HTERT RPE-1 (cell line): ENCODE results near the gene AGFG2.

Source experiments
- in situ Hi-C: fragments of 300-500 bp; cut with MboI; formaldehyde crosslinking; loops from 4 replicates; pipeline ENCODE4 v1.14.3; 2020; ENCODE audit warnings: low sequenced_read_pairs

Gene AGFG2

DNA sequence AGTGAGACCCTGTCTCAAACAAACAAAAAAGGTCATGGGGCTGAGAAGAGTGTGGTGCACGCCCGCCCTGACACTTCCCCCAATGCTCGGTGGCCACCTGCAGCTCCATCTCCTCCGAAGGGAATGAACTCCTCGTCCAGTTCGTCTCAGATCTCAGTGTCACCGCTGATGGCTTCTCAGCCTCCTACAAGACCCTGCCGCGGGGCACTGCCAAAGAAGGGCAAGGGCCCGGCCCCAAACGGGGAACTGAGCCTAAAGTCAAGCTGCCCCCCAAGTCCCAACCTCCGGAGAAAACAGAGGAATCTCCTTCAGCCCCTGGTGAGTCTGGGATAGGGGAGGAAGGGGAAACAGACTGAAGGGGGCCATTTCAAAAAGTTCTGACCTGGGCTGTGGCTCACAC, 67.3 kb downstream of the AGFG2 start:
- in situ Hi-C loops, result no loop called here

DNA sequence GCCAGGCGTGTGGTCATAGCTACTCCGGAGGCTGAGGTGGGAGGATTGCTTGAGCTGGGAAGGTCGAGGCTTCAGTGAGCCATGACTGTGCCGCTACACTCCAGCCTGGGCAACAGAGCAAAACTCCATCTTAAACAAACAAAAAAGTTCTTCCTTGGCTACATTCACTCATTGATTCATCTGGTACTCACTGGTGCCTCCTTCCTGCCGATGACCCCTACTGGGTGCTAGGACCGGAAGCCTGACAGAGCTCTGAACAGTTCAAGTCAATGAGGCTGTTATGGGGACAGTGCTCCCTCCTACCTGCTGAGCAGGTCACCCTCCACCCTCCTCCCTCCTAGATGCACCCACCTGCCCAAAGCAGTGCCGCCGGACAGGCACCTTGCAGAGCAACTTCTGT, 68.1 kb downstream of the AGFG2 start:
- in situ Hi-C loops, result no loop called here

DNA sequence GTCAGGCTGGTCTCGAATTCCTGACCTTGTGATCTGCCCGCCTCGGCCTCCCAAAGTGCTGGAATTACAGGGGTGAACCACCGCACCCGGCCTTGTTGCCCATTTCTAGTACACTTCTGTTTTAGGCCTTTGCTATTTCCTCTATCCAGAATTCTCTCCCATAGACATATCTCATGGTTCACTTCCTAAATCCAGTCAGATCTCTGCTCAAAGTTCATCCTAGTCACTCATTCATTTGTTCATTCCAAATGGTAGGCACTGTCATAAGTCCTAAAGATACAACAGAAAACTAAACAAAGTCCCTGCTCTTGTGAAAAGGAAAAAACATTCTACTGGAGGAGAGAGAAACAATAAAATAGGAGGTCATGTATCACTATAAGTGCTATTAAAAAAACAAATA, 71.0 kb downstream of the AGFG2 start:
- in situ Hi-C loops, result no loop called here

DNA sequence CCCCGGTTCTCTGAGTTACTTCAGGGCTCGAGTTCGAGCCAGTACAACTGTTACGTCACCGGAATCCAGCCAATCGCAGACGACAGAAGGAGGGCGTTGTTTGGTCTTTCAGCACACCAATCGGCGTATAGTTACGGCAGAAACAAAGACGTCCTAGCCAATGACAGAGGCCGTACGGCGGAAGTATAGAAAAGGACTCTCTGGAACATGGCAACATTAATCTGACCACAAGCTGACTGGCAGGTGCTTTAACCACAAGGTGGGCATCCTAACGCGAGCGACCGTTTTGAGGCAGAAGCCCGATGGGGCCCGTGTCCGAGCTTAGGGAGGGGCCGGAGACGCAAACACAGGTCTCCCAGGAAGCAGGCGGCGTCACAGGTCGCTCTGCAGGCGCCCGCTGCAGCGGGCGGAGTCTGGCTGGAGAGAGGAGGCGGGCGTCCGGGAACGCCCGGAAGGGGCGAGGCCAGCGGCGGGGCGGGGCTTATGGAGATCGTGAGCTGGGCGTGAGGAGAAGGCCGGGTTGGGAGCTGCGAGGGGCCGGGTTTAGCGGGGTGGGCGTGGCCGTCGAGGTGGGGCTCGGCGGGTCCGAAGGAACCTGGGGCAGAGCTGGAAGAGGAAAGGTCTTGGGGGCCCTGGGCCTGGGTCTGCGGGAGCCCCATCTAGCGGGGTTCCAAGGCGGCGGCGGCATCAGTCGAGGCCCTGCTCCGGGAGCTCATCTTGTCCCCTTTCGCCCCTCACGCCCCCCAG, 73.2 kb downstream of the AGFG2 start, which contains the start of gene MOSPD3:
MOSPD3 (plus strand) TSS at position 558 of the 747 bp plus-strand sequence. CDS start 252 bp downstream, outside the sequence.
- in situ Hi-C loops, result no loop called here

DNA sequence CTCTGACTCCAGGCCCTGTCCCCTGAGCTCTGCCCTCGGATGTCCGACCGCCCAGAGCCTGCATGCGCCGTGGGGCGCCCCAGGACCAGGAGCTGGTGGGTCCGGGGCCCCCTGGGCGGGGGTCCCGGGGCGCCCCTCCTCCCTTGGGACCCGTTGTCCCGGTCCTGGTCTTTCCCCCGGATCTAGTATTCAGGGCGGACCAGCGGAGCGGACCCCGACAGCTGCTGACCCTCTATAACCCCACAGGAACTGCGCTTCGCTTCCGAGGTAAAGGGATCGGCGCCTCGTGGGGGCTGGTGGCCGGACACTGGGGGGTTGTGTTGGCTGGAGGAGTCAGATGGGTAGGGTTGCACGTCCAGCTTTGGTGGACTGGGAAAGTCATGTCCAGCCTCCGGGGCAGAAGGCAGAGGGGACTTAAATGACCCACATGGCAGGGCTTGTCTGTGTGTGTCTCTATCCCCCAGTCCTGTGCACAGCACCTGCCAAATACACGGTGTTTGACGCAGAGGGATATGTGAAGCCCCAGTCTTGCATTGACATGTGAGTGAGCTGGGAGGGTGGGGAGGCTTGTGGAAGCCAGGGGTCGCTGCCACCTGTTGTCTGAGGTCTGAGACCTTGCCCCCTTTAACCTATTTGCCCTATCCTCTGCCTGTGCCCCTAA, 73.9 kb downstream of the AGFG2 start:
- in situ Hi-C loops, result no loop called here

DNA sequence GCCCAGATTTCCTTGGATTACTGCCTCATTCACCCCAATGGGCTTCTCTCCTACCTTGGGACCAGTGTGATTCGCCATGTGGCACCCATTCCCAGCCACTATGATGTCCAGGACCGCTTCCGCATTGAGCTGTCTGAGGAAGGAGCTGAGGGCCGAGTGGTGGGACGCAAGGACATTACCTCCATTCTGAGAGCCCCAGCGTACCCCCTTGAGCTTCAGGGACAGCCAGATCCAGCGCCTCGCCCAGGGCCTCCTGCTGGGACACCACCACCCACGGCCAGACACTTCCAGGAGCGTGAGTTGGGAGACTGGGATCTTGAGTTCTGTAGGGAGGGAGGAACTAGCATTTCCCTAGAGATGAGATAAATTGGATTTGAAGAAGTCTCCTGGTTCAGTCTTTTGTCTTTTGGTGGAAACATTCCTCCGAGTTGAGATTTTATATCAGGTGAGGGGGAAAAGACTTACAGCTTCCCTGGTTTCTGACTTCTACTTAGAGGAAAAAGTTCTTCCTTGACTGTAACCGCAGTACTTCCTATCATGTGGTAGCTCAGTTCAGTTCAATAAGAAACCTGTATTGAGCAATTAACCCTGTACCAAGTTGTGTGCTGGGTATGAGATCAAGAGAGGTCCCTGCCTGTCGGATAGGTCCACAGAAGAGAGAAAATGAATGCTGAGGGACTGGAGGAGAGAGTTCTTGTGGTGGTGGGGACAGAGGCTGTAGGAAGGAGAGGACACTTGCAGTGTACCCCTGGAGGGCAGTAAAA, 74.6 kb downstream of the AGFG2 start:
- in situ Hi-C loops, result no loop called here

DNA sequence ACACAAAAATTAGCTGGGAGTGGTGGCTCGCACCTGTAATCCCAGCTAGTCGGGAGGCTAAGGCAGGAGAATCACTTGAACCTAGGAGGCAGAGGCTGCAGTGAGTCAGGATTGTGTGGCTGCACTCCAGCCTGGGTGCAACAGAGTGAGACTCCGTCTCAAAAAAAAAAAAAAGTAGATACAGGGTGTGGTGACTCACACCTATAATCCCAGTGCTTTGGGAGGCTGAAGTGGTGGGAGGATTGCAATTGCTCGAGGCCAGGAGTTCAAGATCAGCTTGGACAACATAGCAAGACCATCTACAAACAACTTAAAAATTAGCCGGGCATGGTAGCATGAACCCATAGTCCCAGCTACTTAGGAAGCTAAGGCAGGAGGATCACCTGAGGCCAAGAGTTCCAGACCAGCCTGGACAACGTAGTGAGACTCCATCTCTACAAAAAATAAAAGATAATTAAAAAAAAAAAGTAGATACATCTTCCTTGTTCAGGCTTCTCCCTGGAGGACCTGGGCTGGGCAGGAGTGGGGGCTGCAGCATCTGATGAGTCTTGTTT, 75.4 kb downstream of the AGFG2 start:
- in situ Hi-C loops, result no loop called here
